HG02763 (cell line): ENCODE measurements around the gene NCAM1.

Source experiments
- ATAC-seq: cut with Tn5 transposase; IDR thresholded peaks from one replicate; pipeline ENCODE4 v1.9.1; 2021; ENCODE audit warnings: mild to moderate bottlenecking, moderate library complexity; ENCODE audit not compliant: unreplicated experiment

The NCAM1 gene

GRCh38 chr11:113162592-113162962, 201.4 kb downstream of the NCAM1 start:
- no peak for ATAC-seq

DNA sequence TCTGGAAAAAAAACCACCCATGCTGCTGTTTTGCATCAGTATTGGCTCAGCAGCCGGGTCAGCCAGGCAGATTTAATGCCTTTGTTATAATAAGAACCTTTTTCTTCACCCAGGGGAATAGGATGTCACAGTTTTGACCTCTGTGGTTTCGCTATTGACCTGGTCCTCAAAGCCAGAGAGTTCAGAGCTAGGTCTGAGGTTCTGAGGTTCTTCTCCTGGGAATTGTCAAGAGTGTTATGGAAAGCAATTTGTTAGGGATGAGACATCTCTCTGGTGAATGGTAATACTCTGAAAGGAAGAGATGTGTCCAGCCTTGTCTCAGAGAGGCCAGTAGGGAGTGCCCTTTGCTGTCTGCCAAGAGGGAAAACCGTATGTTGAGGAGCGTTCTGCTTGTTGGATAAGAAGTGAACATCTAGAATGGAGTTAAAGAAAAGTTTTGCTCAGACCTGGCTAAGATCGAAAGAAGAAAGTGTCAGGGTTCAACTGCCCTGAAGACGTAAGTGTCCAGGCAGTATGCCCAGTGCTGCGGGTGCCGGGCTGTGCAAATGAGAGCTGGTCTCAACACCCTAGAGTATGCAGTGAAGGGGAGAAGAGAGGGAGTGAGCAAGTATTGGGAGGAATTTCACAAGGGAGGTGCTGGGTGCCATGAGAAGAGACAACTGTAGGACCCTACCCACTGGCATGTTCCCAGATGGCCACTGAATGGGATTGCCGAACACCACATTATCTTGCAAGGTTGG, 202.2 kb downstream of the NCAM1 start:
- no peak for ATAC-seq

DNA sequence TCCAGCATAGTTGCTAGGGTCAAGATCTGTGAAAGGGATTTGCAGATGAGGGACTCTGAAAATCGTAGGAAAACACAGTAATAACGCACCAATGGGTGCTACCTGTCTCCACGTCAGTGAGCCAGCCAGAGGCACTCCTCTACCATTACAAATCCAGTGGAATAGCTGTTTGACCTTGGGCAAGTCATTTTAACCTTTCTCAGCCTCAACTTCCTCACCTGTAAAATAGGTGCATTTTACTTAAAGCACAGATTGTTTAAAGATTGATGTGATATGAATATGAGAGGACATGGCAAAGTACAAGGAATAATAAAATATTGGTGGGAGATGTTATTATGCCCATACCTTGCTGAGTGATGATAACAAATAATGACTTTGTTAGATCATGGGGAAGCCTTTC, 205.1 kb downstream of the NCAM1 start:
- no peak for ATAC-seq

GRCh38 chr11:113167599-113167998, 206.4 kb downstream of the NCAM1 start:
- no peak for ATAC-seq

DNA sequence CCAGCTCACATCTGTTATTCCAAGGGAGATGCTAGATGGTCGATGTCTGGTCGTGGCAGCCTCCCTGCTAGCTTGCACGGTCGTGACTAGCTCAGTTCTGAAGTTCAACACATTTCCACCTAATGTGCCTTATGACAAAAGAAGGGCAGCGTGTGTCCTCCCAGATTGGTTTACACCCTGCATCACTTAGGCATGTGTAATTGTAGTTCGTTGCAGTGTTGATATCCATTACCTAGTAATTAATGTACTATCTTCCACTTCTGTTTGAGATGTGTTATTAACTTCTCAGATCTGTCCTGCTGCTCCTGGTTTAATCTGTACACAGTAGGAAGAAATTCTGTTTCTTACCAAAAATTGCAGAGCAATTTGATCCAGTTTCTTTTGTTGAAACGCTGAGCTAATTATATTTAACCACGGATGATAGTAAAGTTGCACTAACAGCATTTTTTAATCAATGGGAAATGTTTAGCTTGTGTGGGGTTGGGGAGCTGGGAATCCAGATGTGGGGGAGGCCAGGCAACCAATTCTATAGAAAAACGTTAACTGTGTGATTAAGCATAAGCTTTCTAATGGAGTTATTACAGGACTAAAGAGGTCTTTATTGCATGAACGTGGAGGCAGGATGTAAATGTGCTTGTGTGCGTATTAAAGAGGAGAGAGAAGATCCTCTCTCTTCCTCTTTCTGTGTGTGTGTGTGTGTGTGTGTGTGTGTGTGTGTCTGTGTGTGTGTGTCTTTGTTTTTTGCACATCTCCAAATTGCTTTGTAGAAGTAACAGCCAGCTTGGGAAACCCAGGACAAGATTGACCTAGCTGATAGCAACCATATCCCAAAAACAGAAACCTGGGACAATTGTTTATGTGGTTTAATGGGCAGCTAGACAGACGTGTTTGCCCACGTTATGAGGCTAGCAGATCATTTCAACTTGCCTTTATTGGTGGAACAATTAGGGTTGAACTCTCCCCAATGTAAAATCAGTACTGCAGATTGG, 207.4 kb downstream of the NCAM1 start:
- ATAC-seq: no peak

GRCh38 chr11:113172382-113172951, 211.2 kb downstream of the NCAM1 start:
- no peak for ATAC-seq

DNA sequence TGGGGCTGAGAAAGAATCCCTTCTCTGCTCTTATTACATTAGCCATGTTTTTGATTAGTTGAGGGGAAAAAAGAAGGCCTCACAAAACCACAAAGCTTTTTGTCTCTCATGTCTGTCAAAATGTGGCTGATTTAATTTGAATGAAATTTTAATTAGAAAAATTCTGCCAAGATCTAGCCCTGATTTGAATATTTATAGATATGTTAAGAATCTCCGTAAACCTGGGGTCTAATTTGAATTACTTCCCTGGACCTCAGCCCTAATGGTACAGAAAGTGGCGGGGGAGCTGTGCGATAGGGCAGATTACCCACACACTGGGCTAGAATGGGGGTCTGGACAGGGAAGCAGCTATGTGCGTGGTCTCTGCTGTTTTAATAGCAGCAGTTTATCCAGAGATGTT, 211.9 kb downstream of the NCAM1 start:
- no peak for ATAC-seq

DNA sequence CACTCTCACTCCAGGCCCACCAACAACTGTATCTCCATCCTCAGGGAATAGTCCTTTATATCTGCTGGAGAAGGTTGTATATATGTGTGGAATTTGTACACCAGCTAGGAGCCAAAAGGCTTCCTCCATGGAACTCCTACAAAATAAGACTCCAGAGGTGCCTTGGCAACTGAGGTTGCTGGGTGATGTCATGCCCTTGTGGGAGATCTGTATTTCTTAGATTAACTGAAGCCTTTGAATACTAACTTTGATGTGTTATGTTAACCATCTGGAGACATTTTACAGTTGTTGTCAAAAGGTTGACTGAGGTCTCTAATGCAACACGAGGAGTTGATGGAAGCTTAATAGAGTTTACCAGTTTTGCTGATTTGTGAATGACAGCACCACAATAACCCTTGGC, 213.7 kb downstream of the NCAM1 start:
- ATAC-seq: no peak

DNA sequence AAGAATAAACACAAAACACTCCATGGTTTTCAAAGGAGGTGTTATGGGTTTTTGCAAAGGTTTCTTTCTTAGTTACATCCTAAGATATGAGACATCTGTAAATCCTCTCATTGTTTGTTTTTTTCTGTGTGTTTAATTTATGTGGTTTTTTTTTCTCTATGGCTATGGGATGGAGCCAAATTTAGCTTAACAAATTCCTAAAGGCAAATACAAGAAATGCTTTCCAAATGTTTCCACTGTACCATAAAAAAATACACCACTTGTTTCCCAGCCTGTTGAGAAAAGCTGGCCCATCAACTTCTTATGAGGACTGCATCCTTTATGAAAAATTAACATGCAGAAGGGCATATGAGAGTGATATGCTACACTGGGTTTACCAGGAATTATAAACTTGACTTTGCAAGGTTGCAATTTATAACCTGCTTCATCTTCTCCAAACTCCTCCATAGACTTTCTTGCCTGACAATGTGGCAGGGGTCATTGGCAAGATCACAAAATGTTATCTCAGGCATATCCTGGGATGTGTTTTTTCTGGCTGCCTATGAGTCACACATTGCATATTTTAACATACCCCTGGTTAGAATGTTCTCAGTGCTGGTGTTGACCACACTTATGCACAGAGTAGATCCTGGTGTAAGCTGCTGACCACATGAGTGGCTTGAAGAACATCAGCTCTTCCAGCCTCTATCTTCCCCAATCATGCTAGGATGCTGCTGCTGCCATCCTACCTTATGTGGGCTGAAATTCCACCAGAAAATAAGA, 215.6 kb downstream of the NCAM1 start:
- no peak for ATAC-seq

- ATAC-seq: no peak
These were observed 216.5 kb downstream of the NCAM1 start for GRCh38 chr11:113177671-113178070.

GRCh38 chr11:113178381-113179070, 217.3 kb downstream of the NCAM1 start:
- no peak for ATAC-seq

DNA sequence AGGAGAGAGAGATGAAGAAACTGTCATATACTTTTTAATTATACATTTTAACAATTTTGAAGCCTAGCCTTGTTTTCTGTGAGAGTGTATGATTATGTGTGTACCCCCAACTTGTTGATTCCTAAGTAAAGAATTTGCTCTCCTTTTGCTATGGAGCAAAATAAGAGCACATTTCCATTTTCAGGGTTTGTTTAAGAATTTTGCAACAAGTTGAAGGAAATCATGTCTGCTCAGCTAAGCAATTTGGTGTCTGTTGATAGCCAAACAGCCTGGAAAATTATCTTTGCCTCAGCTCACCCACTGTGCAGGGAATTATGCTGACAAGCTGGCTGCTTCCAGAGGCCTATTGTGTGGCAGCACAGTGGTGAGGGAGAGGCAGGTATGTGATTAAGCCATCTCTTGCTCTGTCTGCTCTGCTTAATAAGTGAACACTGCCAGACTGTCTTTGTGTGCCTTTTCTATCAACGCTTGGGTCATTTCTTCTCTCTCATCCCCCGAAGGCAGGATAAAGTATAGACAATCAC, 218.0 kb downstream of the NCAM1 start:
- no peak for ATAC-seq

- no peak for ATAC-seq
These were observed 219.9 kb downstream of the NCAM1 start for GRCh38 chr11:113181094-113181493.

DNA sequence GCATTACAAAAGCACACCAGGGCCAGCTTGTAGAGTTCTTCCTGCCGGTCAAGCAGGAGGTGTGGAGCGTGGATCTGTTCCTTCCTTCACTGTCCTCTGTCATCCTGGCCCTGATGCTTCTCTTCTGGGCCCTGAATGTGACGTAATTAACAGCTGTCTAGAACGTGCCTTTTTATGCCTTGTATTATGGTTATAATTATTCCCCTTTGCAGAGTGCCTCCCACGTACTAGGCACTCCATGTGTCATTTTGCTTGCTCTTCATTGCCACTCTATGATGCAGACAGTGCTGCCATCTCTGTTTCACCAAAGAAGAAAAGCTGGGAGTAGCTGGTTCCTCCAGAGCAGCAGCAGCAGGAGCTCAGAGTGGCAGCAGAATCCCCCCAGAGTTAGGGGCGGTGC, 221.1 kb downstream of the NCAM1 start:
- no peak for ATAC-seq

DNA sequence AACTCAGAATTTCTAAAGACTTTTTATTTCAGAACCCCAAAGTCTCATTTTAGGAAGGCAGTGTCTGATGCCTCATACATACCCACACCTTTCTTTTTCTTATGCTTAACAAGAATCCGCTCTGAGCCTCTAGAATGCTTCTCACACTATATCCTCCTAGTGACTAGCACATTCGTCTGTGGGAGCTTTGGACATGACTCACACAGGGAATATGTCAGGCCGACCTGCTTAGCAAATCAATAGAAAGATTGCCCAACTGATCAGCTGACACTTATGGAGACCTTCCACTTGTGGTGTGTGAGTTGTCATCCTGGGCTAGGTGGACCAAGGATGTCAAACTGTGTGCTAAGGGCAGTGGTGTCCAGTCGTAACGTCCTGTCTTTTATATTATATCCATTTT, 223.3 kb downstream of the NCAM1 start:
- ATAC-seq: no peak

GRCh38 chr11:113188371-113188834, 227.2 kb downstream of the NCAM1 start:
- ATAC-seq: no peak

DNA sequence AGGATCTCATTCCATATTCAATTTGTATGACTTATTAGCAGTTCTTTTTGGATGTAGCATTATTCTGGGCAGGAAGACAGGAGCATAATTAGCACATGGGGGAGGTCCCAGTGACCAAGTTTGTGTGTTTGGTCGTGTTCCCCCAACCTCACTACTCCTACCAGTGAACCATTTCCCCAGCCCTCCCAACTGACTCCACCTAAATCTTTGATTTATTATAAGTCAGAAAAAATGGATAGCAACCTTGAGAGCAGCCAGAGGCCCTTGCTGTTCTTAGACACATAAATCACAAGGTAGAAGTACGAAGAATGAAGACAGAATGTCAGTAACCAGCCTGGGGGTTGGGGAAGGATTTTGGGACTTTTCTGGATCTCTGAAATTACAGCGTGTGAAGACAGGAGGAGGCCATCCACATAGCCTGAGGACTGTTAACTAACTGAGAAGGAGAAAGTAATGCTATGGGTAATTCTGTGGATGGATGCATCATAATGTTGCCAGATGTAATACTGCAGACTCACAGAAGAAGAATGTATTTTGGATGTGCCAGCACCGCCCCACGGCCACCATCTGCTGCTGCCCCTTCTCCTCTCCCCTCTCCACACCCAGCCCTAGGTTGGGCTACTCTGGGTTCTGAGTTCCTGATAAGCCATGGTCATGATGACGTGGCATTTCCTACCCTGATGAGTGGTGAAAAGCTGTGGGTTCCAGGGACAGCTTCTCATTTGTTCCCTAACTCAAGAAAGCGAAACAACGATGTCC, 228.9 kb downstream of the NCAM1 start:
- ATAC-seq: no peak

DNA sequence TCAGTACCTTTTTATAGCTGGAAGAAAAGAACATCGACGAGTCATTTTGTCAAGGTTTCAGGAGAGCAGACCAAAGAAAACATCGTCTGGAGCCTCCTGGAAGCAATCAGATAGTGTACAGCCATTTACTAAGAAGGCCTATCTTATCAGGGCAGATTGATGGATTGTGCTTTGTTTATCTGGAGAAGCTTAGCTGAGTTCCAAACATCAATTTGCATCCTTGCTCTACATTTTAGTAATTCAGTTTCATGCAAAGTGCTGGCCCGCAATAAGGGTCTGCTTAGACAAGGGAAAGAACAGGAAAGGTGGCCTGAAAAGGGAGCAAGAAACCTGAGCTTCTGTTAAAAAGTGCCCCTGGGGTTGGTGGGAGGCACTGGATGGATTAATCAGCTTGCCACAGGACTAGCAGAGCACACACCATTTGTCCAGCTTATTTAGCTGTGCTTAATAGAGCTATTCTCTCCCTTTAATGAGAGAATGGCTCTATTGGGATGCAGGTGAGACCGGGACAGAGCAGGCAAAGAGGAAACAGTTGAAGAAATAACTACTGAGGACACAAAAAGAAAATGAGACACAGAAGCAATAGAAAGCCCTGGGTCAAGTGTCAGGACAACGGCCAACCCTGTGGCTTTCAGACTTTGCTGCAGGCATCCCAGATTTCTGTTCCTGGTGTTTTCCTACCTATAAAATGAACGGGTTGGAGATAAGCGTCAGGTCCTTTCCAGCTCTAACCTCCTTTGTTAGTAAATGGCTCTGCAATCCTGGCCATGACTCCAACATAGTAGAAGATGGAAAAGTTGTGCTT, 231.1 kb downstream of the NCAM1 start:
- no peak for ATAC-seq
